ENCODE measurements around the gene ZC3H4.

ZC3H4 gene

DNA sequence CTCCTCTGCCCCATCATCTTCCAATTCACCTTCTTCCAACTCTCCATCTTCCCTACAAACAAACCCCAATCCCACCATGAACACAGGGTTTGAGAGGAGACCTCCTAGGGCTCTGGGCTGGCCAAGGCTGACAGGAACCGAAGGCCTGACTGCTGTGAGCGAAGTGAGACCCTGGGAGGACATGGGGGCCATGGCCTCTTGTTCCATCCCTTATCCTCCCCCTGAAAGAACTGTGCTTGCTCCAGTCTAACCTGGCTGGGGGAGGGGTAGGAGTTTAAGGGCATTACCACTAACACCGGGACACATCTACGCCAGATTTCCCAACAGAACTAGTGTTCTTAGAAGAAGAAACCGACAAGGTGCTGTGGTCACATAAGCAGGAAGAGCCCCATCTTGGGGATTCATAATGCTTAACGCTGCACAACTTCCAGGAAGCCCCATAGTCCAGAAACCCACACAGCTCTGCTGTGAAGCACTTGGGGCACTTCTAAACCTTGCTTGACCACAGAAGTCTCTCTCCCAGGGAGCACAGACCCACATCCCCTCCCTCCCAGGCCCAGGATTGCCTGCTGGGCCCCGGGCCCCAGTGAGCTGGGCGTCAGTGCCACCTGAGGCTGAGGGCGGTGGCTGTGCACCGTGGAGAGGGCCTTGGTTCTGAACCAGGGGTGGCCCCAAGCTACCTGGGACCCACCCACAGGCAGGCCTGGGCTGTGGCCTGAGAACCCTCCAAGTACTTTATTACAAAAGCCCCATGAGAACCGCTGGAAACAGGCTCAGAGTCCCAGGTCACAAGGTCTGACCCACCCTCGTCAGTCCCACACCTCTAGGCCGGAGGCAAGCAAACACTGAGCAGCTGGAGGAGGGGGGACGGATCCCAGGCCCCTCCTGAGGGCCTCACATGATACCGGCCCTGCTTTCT lies 18.8 kb downstream of the ZC3H4 start:
- no peak for DNase-seq (ENCODE audit: low spot score)
- H3K27ac ChIP-seq = peak overlapping the region; percentile 27 to 85
- H3K4me3 ChIP-seq = no peak overlapping the region
- TF ChIP-seq, protein P1, sequence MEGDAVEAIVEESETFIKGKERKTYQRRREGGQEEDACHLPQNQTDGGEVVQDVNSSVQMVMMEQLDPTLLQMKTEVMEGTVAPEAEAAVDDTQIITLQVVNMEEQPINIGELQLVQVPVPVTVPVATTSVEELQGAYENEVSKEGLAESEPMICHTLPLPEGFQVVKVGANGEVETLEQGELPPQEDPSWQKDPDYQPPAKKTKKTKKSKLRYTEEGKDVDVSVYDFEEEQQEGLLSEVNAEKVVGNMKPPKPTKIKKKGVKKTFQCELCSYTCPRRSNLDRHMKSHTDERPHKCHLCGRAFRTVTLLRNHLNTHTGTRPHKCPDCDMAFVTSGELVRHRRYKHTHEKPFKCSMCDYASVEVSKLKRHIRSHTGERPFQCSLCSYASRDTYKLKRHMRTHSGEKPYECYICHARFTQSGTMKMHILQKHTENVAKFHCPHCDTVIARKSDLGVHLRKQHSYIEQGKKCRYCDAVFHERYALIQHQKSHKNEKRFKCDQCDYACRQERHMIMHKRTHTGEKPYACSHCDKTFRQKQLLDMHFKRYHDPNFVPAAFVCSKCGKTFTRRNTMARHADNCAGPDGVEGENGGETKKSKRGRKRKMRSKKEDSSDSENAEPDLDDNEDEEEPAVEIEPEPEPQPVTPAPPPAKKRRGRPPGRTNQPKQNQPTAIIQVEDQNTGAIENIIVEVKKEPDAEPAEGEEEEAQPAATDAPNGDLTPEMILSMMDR (IDR thresholded peaks at IDR 0.05) = no peak

DNA sequence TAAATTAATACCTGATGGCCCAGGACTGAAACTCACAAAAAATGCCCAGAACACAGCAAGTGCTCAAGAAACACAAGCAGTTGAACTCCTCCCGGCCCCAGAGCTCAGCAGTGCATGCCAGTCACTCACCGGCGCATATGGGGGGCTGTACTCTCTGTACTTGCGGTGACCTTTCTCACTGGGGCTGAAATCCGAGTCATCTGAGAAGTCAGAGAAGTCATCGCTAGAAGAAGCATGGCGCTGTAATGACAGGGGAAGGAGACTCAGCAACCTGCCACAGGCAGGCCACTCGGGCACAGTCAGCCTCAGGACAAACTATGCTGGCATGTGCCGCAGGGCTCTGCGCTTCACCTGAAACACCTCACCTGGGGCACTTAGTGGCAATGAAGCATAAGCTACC lies 19.7 kb downstream of the ZC3H4 start:
- Histone ChIP-seq H3K27ac (no peak overlapping the region), H3K4me3 (no peak overlapping the region)
- TF ChIP-seq, protein P1 (IDR thresholded peaks at IDR 0.05) = no peak
- no peak for DNase-seq (ENCODE audit: low spot score)

DNA sequence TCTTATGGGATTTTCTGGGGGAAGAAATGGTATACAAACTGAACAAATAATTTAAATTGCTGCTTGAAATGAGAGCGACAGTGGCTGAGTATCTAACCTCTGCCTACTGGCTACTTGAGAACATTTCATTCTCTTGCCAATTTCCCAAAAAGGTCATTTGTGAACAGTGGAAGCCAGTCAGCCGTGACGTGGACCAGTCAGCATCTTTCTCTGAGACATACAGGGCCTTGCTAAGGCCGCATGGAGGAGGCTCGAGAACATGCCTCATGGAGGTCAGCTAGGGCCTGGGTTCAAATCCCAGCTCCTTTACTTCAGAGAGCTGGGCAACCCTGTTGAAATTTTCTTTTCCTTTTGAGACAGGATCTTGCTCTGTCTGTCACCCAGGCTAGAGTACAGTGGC lies 20.3 kb downstream of the ZC3H4 start:
- no peak for DNase-seq (ENCODE audit: low spot score)
- peak overlapping the region in 1 of 2 donors; percentile 13 for H3K27ac ChIP-seq
- TF ChIP-seq, protein P1 (IDR thresholded peaks at IDR 0.05) = no peak

DNA sequence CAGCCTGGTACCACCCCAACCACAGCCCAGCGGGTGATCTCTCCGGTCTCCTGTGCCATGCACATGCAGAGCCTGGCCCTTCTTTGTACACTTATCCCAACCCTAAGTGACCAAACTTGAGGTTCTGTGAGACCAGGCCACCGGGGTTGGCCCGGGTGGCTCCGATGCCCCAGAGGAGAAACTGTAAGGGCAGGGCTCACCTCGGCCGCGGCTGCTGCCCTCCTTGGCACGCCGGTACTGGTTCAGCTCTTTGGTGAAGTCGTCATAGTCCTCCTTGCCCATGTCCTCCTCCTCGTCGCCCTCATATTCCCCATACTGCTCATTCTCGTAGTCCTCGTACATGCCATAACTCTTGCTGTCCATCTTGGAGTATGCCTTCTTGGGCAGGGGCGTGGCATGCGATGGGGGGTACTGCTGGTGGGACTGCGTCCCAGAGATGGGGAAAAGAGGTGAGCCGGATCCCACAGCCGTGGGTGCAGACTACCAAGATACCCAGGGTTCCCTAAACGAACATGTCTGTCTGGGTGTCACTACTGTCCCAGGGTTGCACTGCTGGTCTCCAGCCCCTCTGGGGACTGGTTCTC lies 23.7 kb downstream of the ZC3H4 start:
- H3K27ac ChIP-seq = no peak overlapping the region
- H3K4me3 ChIP-seq = no peak overlapping the region
- TF ChIP-seq, protein P1 (IDR thresholded peaks at IDR 0.05) = no peak
- no peak for DNase-seq (ENCODE audit: low spot score)

More for the DNA sequence above, 20.3 kb downstream of the ZC3H4 start:
- H3K4me3 ChIP-seq = no peak overlapping the region

DNA sequence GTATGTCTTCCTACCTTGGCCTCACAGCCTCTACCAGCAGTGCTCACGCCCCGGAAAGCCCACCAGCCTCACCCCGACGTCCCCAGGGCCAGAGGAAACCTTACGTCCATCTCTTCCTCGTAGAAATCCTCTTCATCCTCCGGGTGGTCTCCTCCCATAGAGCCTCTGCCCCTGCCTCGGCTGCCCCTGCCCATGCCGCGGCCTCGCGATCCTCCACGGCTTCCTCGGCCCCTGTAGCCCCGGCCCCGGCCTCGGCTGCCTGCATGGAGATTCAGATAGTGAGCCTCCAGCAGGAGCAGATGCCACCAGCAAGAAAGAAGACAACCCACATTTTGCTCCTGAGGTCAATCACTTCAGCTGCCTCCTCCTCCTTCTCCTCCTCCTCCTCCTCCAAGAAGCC lies 27.3 kb downstream of the ZC3H4 start:
- H3K27ac ChIP-seq = no peak overlapping the region
- no peak overlapping the region for H3K4me3 ChIP-seq
- no peak for DNase-seq (ENCODE audit: low spot score)
- TF ChIP-seq, protein P1 (IDR thresholded peaks at IDR 0.05) = no peak

DNA sequence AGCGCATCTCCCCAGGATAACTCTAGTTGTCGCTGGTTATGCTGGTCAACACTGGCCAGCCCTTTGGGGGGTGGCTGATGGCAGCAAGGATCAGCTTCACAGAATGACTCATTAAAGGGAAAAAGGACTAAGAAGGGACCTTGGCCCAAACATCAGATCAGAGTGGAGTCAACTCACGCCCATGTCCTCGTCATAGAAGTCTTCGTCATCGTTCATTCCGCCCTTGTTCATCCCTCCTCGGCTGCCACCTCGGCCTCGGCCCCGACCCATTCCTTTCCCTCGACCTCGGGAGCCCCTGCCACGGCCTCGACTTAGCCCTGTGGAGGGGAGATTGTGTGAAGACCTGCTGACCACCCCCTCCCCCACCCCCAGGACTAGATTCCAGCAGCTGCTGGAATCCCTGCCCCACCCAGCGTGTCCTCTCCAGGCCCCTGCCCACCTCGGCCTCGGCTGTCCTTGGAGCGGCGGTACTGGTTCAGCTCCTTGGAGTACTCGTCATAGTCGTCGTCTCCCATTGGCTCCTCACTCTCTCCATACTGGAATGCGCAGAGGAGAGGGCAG lies 28.6 kb downstream of the ZC3H4 start:
- DNase-seq (ENCODE audit: low spot score) = no peak
- Histone ChIP-seq H3K4me3 (no peak overlapping the region), H3K27ac (no peak overlapping the region)
- TF ChIP-seq, protein P1 (IDR thresholded peaks at IDR 0.05) = no peak
